HG02763 (cell line): ENCODE results near the gene IFNA7.
"Not testable (repeated sequence)": the region's sequence is repeated elsewhere in the genome, so short reads cannot be mapped to it uniquely, and the experiment has no call there.

Experiments used
- ATAC-seq: cut with Tn5 transposase; IDR thresholded peaks from one replicate; pipeline ENCODE4 v1.9.1; 2021; ENCODE audit warnings: mild to moderate bottlenecking, moderate library complexity; ENCODE audit not compliant: unreplicated experiment

Gene IFNA7

GRCh38 chr9:21202105-21202504, at the start of gene IFNA7:
Gene IFNA7 (minus strand): TSS chr9:21202205. CDS start chr9:21202165, 40 bp downstream.
- not testable (repeated sequence) for ATAC-seq

GRCh38 chr9:21251638-21252037, 49.6 kb upstream of the IFNA7 start:
- ATAC-seq: no peak

GRCh38 chr9:21251190-21251589, 49.2 kb upstream of the IFNA7 start:
- no peak for ATAC-seq

GRCh38 chr9:21244836-21245235, 42.8 kb upstream of the IFNA7 start:
- no peak for ATAC-seq

GRCh38 chr9:21239911-21240310, 37.9 kb upstream of the IFNA7 start, which contains the start of gene IFNA14:
Gene IFNA14 (minus strand): TSS chr9:21240005. CDS start chr9:21239935, 70 bp downstream.
- no peak for ATAC-seq

- not testable (repeated sequence) for ATAC-seq
Measured at GRCh38 chr9:21236360-21236714, 34.3 kb upstream of the IFNA7 start.

- ATAC-seq: peak; percentile 75
Measured at GRCh38 chr9:21235468-21236359, 33.7 kb upstream of the IFNA7 start.

GRCh38 chr9:21234153-21234687, 32.2 kb upstream of the IFNA7 start:
- no peak for ATAC-seq

- ATAC-seq: no peak
Measured at GRCh38 chr9:21233258-21233657, 31.3 kb upstream of the IFNA7 start.

- ATAC-seq: no peak
Measured at GRCh38 chr9:21228122-21228521, 26.1 kb upstream of the IFNA7 start, which contains the start of gene IFNA17. Gene IFNA17 (minus strand): TSS chr9:21228222. CDS start chr9:21228173, 49 bp downstream.

GRCh38 chr9:21217211-21217610, 15.2 kb upstream of the IFNA7 start, which contains the start of gene IFNA16:
Gene IFNA16 (minus strand): TSS chr9:21217311. CDS start chr9:21217305, 6 bp downstream.
- ATAC-seq: not testable (repeated sequence)

- ATAC-seq: peak; percentile 59
Measured at GRCh38 chr9:21213411-21214326, 11.7 kb upstream of the IFNA7 start.

- ATAC-seq: not testable (repeated sequence)
Measured at GRCh38 chr9:21212160-21212559, 10.2 kb upstream of the IFNA7 start.

- ATAC-seq: not testable (repeated sequence)
Measured at GRCh38 chr9:21210782-21211181, 8.8 kb upstream of the IFNA7 start.

- no peak for ATAC-seq
Measured at GRCh38 chr9:21210311-21210710, 8.3 kb upstream of the IFNA7 start.

- not testable (repeated sequence) for ATAC-seq
Measured at GRCh38 chr9:21207043-21207442, 5.0 kb upstream of the IFNA7 start, which contains the start of gene IFNA10. Gene IFNA10 (minus strand): TSS chr9:21207143. CDS start chr9:21207097, 46 bp downstream.

- ATAC-seq: no peak
Measured at GRCh38 chr9:21205204-21205603, 3.2 kb upstream of the IFNA7 start.

GRCh38 chr9:21194867-21195776, 6.9 kb downstream of the IFNA7 start:
- ATAC-seq: peak; percentile 90

GRCh38 chr9:21187487-21187886, 14.5 kb downstream of the IFNA7 start, which contains the start of gene IFNA4:
Gene IFNA4 (minus strand): TSS chr9:21187587. CDS start chr9:21187531, 56 bp downstream.
- not testable (repeated sequence) for ATAC-seq
